GM21367 (cell line): ENCODE data around the gene CHDH.

ENCODE experiments used
- ATAC-seq: cut with Tn5 transposase; IDR thresholded peaks from one replicate; pipeline ENCODE4 v1.9.1; 2021; ENCODE audit not compliant: unreplicated experiment

The CHDH gene

DNA sequence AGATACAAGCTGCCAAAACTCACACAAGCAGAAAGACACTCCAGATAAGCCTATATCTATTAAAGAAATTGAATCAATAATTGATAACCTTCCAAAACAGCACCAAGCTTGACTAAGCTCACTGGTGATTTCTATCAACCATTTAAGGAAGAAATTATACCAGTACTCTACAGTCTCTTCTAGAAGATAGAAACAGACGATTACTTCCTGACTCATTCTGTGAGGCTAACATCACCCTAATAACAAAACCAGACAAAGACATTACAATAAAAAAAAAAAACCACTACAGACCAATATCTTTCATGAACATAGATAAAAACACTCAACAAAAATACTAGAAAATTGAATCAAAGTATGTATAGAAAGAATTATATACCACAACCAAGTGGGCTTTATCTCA, 20.2 kb downstream of the CHDH start:
- ATAC-seq = no peak

- ATAC-seq = no peak
These were observed 21.4 kb downstream of the CHDH start for GRCh38 chr3:53824795-53825194.

DNA sequence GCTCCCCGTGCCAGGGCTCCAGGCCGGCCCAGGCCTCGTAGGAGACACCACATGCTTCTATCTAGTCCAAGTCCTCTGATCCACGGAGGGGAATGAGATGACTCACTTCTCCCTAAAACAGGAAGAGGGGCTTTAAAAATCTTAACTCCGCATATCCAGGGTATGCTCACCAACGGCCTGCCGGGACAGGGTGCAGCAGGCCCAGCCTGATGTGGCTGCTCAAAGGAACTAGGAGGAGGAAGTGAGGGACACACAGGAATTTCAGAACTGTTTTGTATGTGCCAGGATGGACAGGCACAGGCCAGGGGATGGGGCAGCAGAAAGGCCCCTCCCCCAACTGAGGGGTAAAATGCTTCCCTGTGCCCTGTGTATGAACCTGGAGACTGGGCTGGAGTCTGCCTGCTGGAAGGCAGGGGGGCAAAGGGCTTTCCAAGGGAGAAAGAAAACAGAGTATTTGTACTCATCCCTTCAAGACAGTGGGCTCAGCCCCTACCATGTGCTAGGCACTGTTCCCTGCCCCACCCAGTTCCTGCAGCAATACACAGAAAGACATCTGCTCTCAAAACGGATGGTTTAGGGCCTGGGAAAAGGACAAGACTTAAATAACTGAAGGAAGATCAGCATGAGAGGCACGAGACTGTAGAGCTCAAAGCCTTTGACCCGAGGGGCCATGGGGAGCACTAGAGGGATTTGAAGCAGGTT, 22.1 kb downstream of the CHDH start:
- ATAC-seq = no peak

DNA sequence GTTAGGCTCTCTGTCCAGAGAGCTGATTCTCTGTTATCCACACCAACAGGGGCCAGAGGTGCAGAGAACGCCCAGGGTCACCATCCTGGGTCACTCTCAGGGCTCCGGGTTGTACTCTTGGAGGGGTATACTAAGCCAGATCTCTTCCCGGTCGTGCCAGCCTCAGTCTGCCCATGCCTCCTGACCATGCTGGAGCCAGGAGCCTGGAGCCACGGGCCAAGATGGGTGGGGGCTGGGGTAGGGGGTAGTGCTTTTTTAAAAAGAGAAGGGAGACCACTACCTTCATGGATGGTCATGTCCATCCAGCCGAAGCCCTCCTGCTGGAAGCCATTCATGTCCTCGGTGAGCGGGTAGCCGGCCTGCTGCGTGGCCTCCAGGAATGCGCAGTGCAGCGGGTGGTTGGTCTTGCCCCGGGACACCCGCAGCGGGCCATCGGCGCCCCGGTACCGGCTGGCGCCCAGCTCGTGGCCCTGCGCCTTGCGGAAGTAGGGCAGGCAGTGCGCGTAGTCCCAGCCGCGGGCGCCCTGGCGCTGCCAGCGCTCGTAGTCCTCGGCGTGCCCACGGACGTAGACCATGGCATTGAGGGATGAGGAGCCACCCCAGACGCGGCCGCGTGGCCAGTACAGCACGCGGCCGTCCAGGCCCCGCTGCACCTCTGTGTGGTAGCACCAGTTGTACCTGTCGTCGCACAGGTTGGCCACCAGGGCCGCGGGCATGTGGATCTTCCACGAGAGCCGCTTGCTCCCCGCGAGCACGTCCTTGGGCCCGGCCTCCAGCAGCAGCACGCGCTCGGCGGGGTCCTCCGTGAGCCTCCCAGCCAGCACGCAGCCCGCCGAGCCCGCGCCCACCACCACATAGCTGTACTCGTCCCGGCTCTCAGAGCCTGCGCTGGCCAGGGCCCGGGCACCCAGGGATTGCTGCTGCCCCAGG, 22.9 kb downstream of the CHDH start:
- ATAC-seq = no peak

DNA sequence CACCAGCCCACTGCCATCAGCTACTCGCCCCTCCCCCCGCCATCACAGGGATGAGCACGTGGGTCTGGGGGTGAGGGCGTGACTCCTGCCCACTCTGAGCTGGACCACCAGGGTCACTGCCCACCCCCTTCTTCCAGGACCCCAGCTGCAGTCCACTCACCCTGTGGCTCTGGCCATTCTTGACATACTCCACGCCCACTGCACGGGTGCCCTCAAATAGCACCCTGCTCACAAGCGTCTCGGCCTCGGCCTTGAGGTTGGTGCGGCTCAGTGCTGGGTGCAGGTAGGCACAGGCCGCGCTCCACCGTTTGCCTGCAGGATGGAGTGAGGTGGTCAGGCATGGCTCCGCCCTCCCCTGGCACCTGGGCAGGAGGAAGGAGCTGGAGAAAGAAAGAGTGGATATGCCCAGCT, 23.9 kb downstream of the CHDH start:
- no peak for ATAC-seq

- ATAC-seq = no peak
These were observed 24.5 kb downstream of the CHDH start for GRCh38 chr3:53821631-53822121.

- ATAC-seq = no peak
These were observed 25.3 kb downstream of the CHDH start for GRCh38 chr3:53820756-53821580.

DNA sequence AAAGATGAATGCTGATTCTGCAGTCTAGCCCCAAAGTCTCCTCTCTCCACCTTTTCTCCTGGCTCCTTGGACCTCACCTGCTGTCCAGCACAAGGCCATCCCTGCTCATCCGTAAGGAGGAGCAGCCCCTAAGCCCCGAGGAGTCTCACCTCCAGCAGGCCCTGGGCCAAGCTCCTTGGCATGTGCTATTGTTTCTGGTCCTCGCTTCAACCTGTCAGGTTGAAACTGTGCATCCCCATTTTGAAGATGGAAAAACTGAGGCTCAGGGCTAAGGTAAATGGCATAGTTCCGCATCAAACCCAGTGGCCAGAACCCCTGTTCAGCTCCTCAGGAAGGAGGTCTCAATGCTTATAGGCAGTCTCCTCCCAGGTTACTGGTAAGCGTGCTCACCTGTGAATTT, 26.1 kb downstream of the CHDH start:
- ATAC-seq = no peak

GRCh38 chr3:53819163-53819868, 26.9 kb downstream of the CHDH start:
- ATAC-seq = no peak

DNA sequence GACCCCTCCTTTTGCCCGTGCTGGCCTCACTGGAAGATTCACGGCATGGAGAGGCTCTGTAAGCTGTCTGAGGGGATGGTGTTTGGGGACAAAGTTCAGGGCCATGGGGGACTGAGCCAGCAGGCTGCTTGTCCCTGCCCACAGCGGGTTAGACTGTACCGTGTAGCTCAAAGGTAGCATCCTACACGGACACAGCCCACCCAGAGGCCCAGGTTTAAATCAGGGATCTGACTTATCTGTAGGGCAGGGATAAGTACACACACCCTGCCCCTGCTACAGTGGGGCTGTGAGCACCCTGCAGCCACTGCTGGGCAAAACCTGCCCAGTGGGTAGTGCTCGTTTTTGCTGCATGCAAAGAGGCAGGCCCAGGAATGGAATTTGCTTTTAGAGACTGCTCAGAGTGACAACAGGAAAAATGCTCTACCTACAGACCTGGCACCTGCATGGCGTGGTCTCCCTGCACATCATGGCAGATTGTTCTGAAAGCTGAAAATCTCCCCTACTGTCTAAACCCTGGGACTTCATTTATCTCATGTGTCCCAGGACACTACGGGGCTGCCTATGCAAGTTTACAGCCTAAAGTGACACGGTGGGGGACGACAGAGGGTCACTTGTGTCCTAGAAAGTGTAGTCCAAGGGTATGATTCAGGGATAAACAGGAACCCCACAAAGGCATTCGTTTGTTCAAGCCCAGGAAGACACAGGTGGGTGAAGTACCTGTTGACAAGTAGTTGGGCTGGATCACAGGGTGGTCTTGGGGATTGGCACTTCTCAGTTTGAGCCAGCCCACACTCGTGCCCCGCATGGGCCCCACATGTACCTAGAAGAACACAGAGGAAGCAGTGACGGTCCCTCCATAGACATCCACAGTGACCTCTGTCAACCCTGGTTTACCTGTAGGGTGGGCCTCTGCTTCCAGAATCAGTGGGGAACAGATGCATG, 27.7 kb downstream of the CHDH start:
- ATAC-seq = no peak

GRCh38 chr3:53817809-53818208, 28.4 kb downstream of the CHDH start:
- no peak for ATAC-seq

DNA sequence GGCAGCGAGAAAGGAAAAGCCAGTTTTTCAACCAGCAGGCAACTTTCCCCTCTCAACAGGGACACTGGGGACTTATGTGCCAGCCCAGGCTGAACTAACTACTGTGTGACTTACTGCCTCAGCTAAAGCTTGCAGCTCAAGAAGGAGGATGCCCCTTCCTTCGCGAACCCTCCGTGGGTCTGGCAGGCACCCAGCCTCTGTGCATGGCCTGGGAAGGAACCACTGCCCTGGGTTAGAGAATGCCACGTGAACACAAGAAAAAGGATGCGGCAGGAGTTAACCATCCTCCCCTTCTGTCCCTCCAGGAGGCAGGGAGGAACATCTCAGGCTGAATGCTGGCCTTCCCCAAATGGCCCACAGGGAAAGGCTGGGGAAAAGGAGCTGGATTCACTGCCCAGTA, 29.0 kb downstream of the CHDH start:
- no peak for ATAC-seq

DNA sequence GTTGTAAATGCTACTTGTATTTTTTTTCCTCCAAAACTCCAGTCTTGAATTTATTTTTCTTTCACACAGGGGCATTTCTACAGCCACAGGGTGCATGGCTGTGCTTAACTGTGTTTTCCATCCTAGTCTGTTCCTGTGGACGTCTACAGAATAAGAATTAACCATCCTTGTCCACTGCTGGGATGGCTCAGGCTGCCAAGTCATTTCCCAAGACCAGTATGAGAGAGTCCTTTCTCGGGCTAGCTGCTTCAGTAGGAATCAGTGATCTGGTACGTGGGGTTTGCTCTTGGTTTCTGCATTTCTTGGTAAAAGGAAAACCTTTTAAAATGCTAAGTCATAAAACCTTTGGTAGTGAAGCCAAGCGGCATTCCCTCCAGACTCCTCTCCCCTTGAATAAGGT, 29.8 kb downstream of the CHDH start:
- ATAC-seq = no peak

- ATAC-seq = no peak
These were observed 30.6 kb downstream of the CHDH start for GRCh38 chr3:53815651-53816050.

DNA sequence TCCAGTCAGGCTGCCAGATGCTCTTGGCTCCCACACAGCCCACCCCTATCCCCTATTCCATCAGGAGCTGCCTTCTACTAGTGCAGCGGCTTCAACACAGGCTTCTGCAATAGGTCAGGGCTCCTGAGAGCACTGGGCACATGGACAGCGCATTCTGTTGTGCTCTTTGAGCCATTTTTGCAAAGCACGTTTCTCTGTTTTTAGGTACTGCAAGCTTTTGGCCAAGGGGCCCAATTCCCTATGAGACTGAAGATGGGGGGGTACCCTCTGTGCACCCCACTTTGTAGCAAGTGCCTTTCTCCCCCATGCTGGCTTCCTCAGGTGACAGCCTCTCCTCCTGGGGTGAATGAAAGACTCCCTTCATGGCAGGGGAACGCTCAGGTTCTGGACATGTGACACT, 31.2 kb downstream of the CHDH start:
- no peak for ATAC-seq

GRCh38 chr3:53813876-53814275, 32.3 kb downstream of the CHDH start:
- no peak for ATAC-seq

- no peak for ATAC-seq
These were observed 33.0 kb downstream of the CHDH start for GRCh38 chr3:53813229-53813628.

GRCh38 chr3:53812434-53812833, 33.8 kb downstream of the CHDH start:
- ATAC-seq = no peak

GRCh38 chr3:53811143-53811927, 34.9 kb downstream of the CHDH start:
- no peak for ATAC-seq
